ENCODE measurements around the gene CFAP65. TPM values are rescaled to one million over a fixed set of nuclear protein-coding genes. Genes with fewer than 3 reads are reported as not detected.

CFAP65 gene
- total and polyA plus RNA-seq, 10 donors: 0.28 TPM; not detected in 9

DNA sequence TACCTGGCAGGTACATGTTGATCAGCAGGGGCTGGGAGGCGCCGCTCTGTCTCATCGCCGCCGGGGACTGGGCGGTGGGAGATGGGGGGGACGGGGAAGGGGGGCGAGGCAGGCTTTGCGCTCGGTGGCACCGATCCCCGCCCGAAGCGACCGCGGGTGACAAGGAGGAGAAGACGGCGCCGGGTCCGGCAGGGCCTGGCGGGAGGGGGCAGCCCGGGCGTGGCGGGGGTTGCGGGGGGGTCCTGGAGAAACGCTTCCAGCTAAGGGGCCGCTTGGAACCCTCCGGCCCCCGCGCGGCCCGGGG lies 56.3 kb downstream of the CFAP65 start, which contains the start of gene FEV:
FEV (minus strand) TSS at position 164 of the 304 bp plus-strand sequence; CDS start at position 55, 109 bp downstream.
- Histone ChIP-seq H3K4me1 (peaks cover 28 to 59% (median 48%) of the 10 kb centered on the region in 6 donors), H3K36me3 (no peaks in the 10 kb centered on the region), H3K27me3 (replicated peaks in 1 of 7) (peaks cover 19 to 100% (median 97%) of the 10 kb centered on the region in 7 donors), H3K27ac (no peak within 1 kb of the TSS), H3K4me3 (peak within 1 kb of the TSS in 5 of 8 donors; percentile 3 to 37 (median 10)), H3K9me3 (no peaks in the 10 kb centered on the region)
- 1 to 2% (median 1%) methylated on average over 17 to 32 of the region's 32 CpGs for WGBS, 5 donors
- DNase-seq: no peak
- intact Hi-C loops (cut with DNase I; ENCODE audit: low total_unique reads): no loop called here
- TF ChIP-seq POLR2AphosphoS5 (IDR thresholded peaks at IDR 0.05): no peak
- TF ChIP-seq, protein P1, sequence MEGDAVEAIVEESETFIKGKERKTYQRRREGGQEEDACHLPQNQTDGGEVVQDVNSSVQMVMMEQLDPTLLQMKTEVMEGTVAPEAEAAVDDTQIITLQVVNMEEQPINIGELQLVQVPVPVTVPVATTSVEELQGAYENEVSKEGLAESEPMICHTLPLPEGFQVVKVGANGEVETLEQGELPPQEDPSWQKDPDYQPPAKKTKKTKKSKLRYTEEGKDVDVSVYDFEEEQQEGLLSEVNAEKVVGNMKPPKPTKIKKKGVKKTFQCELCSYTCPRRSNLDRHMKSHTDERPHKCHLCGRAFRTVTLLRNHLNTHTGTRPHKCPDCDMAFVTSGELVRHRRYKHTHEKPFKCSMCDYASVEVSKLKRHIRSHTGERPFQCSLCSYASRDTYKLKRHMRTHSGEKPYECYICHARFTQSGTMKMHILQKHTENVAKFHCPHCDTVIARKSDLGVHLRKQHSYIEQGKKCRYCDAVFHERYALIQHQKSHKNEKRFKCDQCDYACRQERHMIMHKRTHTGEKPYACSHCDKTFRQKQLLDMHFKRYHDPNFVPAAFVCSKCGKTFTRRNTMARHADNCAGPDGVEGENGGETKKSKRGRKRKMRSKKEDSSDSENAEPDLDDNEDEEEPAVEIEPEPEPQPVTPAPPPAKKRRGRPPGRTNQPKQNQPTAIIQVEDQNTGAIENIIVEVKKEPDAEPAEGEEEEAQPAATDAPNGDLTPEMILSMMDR (IDR thresholded peaks at IDR 0.05 in 8 of 11, conservative IDR thresholded peaks at IDR 0.05 in 3 of 11): no peak
- TF ChIP-seq POLR2A (IDR thresholded peaks at IDR 0.05): no peak

DNA sequence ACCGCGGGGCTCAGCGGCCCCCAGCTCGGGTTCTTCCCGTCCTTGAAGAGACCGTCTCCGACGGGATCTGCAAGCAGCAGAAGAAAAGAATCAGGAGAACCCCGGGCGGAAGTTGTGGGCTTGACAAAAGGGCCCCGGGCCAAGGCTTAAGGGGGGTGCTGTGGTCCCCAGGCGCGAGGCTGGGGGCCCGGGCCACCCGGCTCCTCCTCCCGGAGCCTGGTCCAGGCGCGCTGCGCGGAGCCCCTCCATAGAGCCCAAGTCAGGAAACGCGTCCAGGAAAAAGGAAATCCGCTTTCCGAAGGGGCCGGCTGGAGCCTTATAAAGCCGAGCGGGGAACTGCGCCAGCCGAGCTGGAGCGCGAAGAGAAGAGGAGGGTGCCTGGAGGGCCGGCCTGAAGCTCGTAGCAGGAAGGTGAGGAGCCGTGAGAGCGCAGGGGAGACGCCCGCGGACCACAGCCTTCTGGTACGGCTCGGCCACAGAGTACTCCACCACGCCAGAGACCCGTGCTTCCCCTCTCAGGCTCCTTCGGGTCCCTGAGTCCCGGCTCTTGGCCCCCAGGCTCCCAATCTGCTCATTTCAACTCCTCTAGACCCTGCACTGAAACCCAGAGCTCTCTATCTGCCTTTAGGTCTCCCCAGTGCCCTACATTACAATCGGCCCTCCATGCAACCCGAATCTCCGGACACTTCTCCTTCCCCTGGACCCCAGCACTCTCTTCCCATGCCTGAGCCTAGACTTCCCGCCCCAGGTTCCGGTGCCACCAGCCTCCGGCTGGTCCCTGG lies 56.9 kb downstream of the CFAP65 start:
- 0 to 1% (median 1%) methylated on average over 32 to 50 of the region's 50 CpGs for WGBS, 5 donors
- Histone ChIP-seq H3K36me3 (no peaks in the 10 kb centered on the region), H3K4me1 (peaks cover 33 to 64% (median 53%) of the 10 kb centered on the region in 6 donors), H3K9me3 (no peaks in the 10 kb centered on the region), H3K4me3 (peak overlapping the region in 5 of 8 donors; percentile 3 to 37 (median 10)), H3K27me3 (replicated peaks in 1 of 7) (peaks cover 19 to 100% (median 93%) of the 10 kb centered on the region in 7 donors), H3K27ac (no peak overlapping the region)
- intact Hi-C loops (cut with DNase I; ENCODE audit: low total_unique reads): no loop called here
- TF ChIP-seq, protein P1 (IDR thresholded peaks at IDR 0.05 in 8 of 11, conservative IDR thresholded peaks at IDR 0.05 in 3 of 11): no peak
- no peak for TF ChIP-seq POLR2A (IDR thresholded peaks at IDR 0.05)
- DNase-seq: no peak

GRCh38 chr2:218983934-218984238 lies 57.4 kb downstream of the CFAP65 start:
- peaks cover 19 to 100% (median 93%) of the 10 kb centered on the region in 7 donors for H3K27me3 ChIP-seq (replicated peaks in 1 of 7)
- 9 to 18% (median 13%) methylated on average over 2 to 10 of the region's 10 CpGs for WGBS, 5 donors
- peak overlapping the region in 2 of 8 donors; percentile 13 to 37 for H3K4me3 ChIP-seq
- peaks cover 33 to 64% (median 53%) of the 10 kb centered on the region in 6 donors for H3K4me1 ChIP-seq
- H3K9me3 ChIP-seq: no peaks in the 10 kb centered on the region
- no peak for TF ChIP-seq POLR2A (IDR thresholded peaks at IDR 0.05)
- TF ChIP-seq POLR2AphosphoS5 (IDR thresholded peaks at IDR 0.05): no peak
- TF ChIP-seq, protein P1 (IDR thresholded peaks at IDR 0.05 in 8 of 11, conservative IDR thresholded peaks at IDR 0.05 in 3 of 11): no peak
- H3K27ac ChIP-seq: no peak overlapping the region
- intact Hi-C loops (cut with DNase I; ENCODE audit: low total_unique reads): no loop called here
- no peaks in the 10 kb centered on the region for H3K36me3 ChIP-seq
- no peak for DNase-seq

- Histone ChIP-seq H3K27ac (no peak overlapping the region), H3K27me3 (replicated peaks in 1 of 7) (peaks cover 19 to 100% (median 89%) of the 10 kb centered on the region in 7 donors), H3K36me3 (no peaks in the 10 kb centered on the region), H3K4me1 (peaks cover 33 to 64% (median 53%) of the 10 kb centered on the region in 6 donors), H3K9me3 (no peaks in the 10 kb centered on the region), H3K4me3 (peak overlapping the region in 1 of 8 donors; percentile 37)
- no peak for DNase-seq
- intact Hi-C loops (cut with DNase I; ENCODE audit: low total_unique reads): no loop called here
- 6 to 16% (median 9%) methylated on average over 15 to 23 of the region's 23 CpGs for WGBS, 5 donors
- TF ChIP-seq, protein P1 (IDR thresholded peaks at IDR 0.05 in 8 of 11, conservative IDR thresholded peaks at IDR 0.05 in 3 of 11): no peak
- TF ChIP-seq POLR2A (IDR thresholded peaks at IDR 0.05): no peak
- no peak for TF ChIP-seq POLR2AphosphoS5 (IDR thresholded peaks at IDR 0.05)
Measured at GRCh38 chr2:218983263-218983933, 57.9 kb downstream of the CFAP65 start.

All from spleen (tissue), 11 donors.